ENCODE data around the gene METTL25B.

GRCh38 chr1:156772728-156773497, 44.6 kb downstream of the METTL25B start:
- TF ChIP-seq, protein P1, sequence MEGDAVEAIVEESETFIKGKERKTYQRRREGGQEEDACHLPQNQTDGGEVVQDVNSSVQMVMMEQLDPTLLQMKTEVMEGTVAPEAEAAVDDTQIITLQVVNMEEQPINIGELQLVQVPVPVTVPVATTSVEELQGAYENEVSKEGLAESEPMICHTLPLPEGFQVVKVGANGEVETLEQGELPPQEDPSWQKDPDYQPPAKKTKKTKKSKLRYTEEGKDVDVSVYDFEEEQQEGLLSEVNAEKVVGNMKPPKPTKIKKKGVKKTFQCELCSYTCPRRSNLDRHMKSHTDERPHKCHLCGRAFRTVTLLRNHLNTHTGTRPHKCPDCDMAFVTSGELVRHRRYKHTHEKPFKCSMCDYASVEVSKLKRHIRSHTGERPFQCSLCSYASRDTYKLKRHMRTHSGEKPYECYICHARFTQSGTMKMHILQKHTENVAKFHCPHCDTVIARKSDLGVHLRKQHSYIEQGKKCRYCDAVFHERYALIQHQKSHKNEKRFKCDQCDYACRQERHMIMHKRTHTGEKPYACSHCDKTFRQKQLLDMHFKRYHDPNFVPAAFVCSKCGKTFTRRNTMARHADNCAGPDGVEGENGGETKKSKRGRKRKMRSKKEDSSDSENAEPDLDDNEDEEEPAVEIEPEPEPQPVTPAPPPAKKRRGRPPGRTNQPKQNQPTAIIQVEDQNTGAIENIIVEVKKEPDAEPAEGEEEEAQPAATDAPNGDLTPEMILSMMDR (IDR thresholded peaks at IDR 0.05; ENCODE audit: low read depth, low read length), result no peak
- TF ChIP-seq EZH2phosphoT487 (IDR thresholded peaks at IDR 0.05; ENCODE audit: low read depth), result no peak
